ENCODE results near the gene ITPK1.
A peak's percentile ranks its signal among the peaks of the same experiment; 100 is the strongest.
"Not testable (repeated sequence)": the region's sequence is repeated elsewhere in the genome, so short reads cannot be mapped to it uniquely, and the experiment has no call there.

ITPK1 gene

DNA sequence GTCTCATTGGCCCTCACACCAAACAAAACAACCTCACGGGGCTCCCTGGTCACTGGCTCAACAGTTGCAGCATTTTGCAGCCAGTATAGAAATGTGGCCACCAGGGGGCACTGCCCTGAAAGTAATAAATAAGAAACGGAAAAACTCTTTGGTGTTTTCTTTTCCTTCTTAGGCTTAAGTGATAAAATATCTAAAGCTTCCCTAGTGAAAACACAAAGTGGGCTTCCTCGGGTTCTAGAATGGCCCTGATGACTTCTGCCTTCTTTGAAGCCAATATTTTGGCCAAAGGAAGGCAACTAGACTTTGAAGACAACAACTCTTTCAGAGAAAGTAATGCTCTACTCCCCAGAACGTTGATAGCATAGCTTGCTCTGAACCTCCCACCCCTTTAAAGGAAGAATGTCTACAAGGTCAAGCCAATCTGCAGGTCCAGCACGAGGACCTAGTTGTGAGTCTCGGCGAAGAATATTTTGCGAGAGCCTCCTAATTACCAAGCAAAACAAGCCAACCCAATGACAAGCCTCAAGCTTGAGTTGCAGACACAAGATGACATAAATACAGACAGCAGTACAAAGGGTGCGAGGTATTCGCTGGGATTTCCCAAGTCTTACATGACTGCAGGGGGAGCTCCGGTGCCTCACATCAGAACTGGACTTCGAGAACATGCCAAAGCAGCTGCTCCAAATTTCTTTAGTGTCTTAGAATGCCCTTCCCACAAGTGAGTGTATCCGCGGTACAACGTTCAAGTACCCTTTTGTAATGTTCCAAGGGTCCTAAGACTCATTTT, 2.6 kb downstream of the ITPK1 start:
- DNase-seq (ENCODE audit: extremely low spot score): peak; percentile 76
- ChIA-PET CTCF (interaction anchor here (0.7 to 11.1 kb wide), 65 partner anchors 9 to 827 kb away, joined by 3 to 153 read pairs (median 5); partner anchors contain the start of genes GON7, LYSET, MOAP1 and UBR7), POLR2A (interaction anchor here (0.6 kb wide), 1 partner anchor 29 kb away, joined by 3 read pairs; no protein-coding TSS in a partner anchor)
- TF ChIP-seq, protein P1, sequence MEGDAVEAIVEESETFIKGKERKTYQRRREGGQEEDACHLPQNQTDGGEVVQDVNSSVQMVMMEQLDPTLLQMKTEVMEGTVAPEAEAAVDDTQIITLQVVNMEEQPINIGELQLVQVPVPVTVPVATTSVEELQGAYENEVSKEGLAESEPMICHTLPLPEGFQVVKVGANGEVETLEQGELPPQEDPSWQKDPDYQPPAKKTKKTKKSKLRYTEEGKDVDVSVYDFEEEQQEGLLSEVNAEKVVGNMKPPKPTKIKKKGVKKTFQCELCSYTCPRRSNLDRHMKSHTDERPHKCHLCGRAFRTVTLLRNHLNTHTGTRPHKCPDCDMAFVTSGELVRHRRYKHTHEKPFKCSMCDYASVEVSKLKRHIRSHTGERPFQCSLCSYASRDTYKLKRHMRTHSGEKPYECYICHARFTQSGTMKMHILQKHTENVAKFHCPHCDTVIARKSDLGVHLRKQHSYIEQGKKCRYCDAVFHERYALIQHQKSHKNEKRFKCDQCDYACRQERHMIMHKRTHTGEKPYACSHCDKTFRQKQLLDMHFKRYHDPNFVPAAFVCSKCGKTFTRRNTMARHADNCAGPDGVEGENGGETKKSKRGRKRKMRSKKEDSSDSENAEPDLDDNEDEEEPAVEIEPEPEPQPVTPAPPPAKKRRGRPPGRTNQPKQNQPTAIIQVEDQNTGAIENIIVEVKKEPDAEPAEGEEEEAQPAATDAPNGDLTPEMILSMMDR (IDR thresholded peaks at IDR 0.05; ENCODE audit: control extremely low read depth, extremely low read depth, low read depth, missing control alignments): peak; percentile 78

DNA sequence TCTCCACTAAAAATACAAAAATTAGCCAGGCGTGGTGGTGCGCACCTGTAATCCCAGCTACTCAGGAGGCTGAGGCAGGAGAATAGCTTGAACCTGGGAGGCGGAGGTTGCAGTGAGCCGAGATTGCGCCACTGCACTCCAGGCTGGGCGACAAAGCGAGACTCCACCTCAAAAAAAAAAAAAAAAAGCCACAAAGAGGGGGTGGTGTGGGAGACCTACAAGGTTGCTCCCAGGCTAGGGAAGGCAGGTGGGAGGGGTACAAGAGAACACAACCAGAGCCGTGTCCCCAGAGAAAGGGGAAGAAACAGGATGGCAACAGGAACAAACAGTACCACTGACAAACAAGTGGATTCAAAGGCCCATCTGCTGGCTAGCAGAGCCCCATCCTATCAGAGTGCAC, 4.2 kb downstream of the ITPK1 start:
- not testable (repeated sequence) for DNase-seq (ENCODE audit: extremely low spot score)
- CTCF ChIA-PET: interaction anchor here (0.8 to 11.1 kb wide), 12 partner anchors 9 to 158 kb away, joined by 3 to 153 read pairs (median 14); no protein-coding TSS in a partner anchor

DNA sequence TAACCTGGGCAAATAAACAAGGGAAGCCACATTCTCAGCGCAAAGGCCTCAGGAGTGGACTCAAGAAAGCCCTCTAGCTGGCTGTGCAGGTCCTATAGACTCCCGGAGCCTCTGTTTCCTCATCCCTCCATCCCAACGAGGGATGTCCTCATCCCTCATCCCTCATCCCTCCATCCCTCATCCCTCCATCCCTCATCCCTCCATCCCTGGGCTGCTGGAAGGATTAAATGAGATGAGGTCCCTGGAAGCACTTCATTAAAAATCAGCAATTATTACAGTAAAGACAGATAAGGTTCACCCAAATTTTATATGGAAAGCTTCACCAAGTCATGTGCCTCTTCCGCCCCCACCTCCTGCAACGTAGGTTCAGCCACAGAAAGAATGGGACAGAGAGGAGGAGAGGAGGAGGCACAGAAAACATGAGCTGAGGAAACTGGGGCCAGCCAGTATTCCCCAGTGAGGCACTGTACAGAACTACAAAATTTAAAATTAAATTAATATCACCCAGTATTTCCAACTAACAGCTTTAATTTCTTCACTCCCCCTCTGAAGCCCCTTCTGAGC, 4.8 kb downstream of the ITPK1 start:
- DNase-seq (ENCODE audit: extremely low spot score): no peak
- CTCF ChIA-PET: interaction anchor here (1.4 to 11.1 kb wide), 4 partner anchors 12 to 157 kb away, joined by 3 to 153 read pairs (median 36); no protein-coding TSS in a partner anchor
- POLR2A ChIA-PET: no interaction called here
- TF ChIP-seq, protein P1 (IDR thresholded peaks at IDR 0.05; ENCODE audit: control extremely low read depth, extremely low read depth, low read depth, missing control alignments): no peak

More for the DNA sequence above, 4.2 kb downstream of the ITPK1 start:
- POLR2A ChIA-PET: not testable (repeated sequence)

DNA sequence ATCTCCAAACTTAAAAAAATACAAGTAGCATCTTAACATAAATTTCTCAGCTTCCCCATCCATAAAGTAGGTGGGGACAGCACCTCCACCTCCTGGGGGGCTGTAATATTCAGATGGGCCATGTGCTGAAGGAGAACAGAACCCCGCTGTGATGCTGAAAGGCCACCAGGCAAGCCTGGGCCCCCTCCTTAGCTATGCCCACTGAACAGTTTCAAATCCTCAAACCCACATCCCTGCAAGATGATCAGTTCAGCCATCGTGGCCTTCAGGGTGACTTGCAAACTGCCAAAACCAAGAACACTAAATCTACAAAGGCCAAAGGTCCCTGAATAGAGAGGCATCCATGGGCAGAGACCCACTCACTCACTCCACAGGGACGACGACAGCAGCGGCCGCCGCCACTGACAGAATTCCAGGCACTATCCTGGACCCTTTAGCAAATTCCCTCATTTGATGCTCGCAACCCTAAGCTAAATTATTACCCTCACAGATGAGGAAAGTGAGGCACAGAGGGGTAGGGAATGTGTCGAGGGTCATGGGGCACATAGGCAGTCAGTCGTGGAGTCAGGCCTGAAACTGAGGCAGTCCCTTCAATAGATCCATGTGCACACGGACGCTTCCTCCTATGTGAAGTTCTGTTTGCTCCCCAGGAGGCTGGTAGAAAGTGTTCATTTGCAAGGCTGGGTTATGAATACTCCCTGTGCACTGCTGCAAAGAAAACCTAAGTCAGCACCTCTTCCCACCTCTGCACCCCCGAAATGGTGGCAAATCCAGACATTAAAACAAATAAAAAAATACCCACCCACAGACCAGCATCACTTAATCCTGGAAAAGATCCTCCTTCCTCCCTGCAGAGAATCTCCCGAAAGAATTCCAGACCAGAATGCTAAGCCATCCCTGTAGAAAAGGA, 5.9 kb downstream of the ITPK1 start:
- ChIA-PET CTCF (interaction anchor here (1.6 to 11.1 kb wide), 2 partner anchors 26 to 109 kb away, joined by 5 to 153 read pairs; no protein-coding TSS in a partner anchor), POLR2A (no interaction called here)
- DNase-seq (ENCODE audit: extremely low spot score): no peak
- TF ChIP-seq, protein P1 (IDR thresholded peaks at IDR 0.05; ENCODE audit: control extremely low read depth, extremely low read depth, low read depth, missing control alignments): no peak

DNA sequence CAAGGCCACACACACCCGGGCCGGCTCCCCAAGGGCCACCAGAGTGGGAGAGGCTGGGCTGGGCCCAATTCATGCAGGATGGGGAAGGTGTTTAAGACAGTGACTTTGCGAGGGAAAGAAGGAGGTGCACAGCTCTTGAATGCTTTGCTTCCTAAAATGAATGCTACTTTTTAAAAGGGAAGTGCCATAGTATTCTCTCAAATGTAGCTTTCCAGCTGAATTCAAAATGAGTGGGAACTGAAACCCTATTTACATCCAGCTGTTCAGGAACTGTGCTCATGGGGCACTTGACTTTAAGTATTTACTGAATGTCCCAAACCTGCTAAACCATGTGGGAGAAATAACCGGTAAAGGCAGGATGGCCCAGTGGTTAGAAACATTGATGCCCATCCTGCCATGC, 7.6 kb downstream of the ITPK1 start:
- POLR2A ChIA-PET: no interaction called here
- TF ChIP-seq, protein P1 (IDR thresholded peaks at IDR 0.05; ENCODE audit: control extremely low read depth, extremely low read depth, low read depth, missing control alignments): no peak
- no peak for DNase-seq (ENCODE audit: extremely low spot score)
- CTCF ChIA-PET: interaction anchor here (1.1 to 11.1 kb wide), 3 partner anchors 8 to 28 kb away, joined by 3 to 153 read pairs (median 4); no protein-coding TSS in a partner anchor

DNA sequence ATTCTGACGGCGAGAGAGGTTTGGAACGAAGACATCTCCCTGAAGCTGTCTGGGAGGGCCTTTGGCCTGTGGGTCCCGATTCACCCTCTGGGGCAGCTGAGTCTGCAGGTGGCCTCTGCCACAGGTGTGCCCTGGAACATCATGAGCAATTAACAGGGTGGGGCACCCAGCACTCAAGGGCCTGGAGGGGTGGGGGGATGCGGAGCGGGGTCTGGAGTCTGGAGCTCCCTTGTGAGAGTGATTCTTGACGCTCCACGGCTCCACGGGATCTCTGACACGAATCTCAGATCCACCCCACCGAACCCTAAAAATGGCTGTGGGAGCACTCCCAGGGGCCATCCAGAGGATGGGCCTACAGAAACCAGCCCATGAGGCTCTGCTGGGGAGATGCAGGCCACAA, 8.3 kb downstream of the ITPK1 start:
- ChIA-PET POLR2A (no interaction called here), CTCF (interaction anchor here (1.0 to 11.1 kb wide), 5 partner anchors 9 to 92 kb away, joined by 3 to 153 read pairs (median 4); no protein-coding TSS in a partner anchor)
- TF ChIP-seq, protein P1 (IDR thresholded peaks at IDR 0.05; ENCODE audit: control extremely low read depth, extremely low read depth, low read depth, missing control alignments): no peak
- no peak for DNase-seq (ENCODE audit: extremely low spot score)
